Calu3 (cell line): ENCODE results near the gene C12orf75. TPM values are rescaled to one million over a fixed set of nuclear protein-coding genes. Genes with fewer than 3 reads are reported as not detected.
A peak's percentile ranks its signal among the peaks of the same experiment; 100 is the strongest.

ENCODE experiments used
- BruUV-seq: library from RNA; stranded (reverse); fragments of 400-500 nt; replicated peaks from 2 replicates; lab custom pipeline; 2021; lab: Mats Ljungman, UMichigan
- CTCF ChIA-PET: fragments of 300-600 bp; sonication (Branson Sonifier 250); formaldehyde crosslinking; loops from one replicate; lab custom pipeline; 2022; ENCODE audit warnings: antibody characterized with exemption; lab: Charles Lee
- DNase-seq: peaks from one replicate; pipeline ENCODE4 v3.0.0; 2022
- H3K27ac Mint-ChIP-seq: one replicate; pipeline ENCODE4 v1.8.0; 2022; ENCODE audit warnings: mixed read lengths; ENCODE audit not compliant: unreplicated experiment
- H3K27me3 Mint-ChIP-seq: one replicate; pipeline ENCODE4 v1.8.0; 2022; ENCODE audit warnings: mixed read lengths; ENCODE audit not compliant: unreplicated experiment
- H3K36me3 Mint-ChIP-seq: one replicate; pipeline ENCODE4 v1.8.0; 2022; ENCODE audit warnings: mild to moderate bottlenecking, moderate library complexity, mixed read lengths; ENCODE audit not compliant: insufficient read depth, unreplicated experiment
- H3K4me1 Mint-ChIP-seq: one replicate; pipeline ENCODE4 v1.8.0; 2022; ENCODE audit warnings: mild to moderate bottlenecking, low read depth, mixed read lengths; ENCODE audit not compliant: unreplicated experiment
- H3K4me3 Mint-ChIP-seq: one replicate; pipeline ENCODE4 v1.8.0; 2022; ENCODE audit warnings: mild to moderate bottlenecking, low read depth, moderate library complexity, mixed read lengths; ENCODE audit not compliant: unreplicated experiment
- H3K9me3 Mint-ChIP-seq: one replicate; pipeline ENCODE4 v1.8.0; 2022; ENCODE audit warnings: low read depth, mixed read lengths; ENCODE audit not compliant: unreplicated experiment
- CTCF ChIP-seq: fragments of 200-600 bp; IDR thresholded peaks from one replicate; pipeline ENCODE4 v1.8.0; 2022; ENCODE audit warnings: antibody characterized with exemption; ENCODE audit not compliant: unreplicated experiment
- intact Hi-C: fragments of 100-400 bp; cut with micrococcal nuclease; formaldehyde crosslinking; loops from one replicate; pipeline ENCODE4 v1.10.0; 2022; ENCODE audit not compliant: unreplicated experiment
- total RNA-seq: library from RNA; stranded (reverse); gene quantifications from 2 replicates; pipeline ENCODE4 v1.2.3, GENCODE V29; 2022

The C12orf75 gene
- total RNA-seq, 1 experiment from 2014 or later, result 363 TPM

- no peak overlapping the region for H3K4me3 Mint-ChIP-seq
- peaks cover 41% of the 10 kb centered on the region for H3K36me3 Mint-ChIP-seq
- TF ChIP-seq CTCF, result no peak
- CTCF ChIA-PET, result no interaction called here
- peaks cover under 1% of the 10 kb centered on the region for H3K9me3 Mint-ChIP-seq
- intact Hi-C loops, result no loop called here
- no peaks in the 10 kb centered on the region for H3K27me3 Mint-ChIP-seq
- no peak for DNase-seq
- no TSS peak for BruUV-seq
- H3K4me1 Mint-ChIP-seq, result peaks cover 36% of the 10 kb centered on the region
- H3K27ac Mint-ChIP-seq, result no peak overlapping the region
Observed at GRCh38 chr12:105359856-105360255, 29.4 kb downstream of the C12orf75 start.

GRCh38 chr12:105363890-105364289 lies 33.4 kb downstream of the C12orf75 start:
- Mint-ChIP-seq H3K4me1 (peaks cover 9% of the 10 kb centered on the region), H3K9me3 (no peaks in the 10 kb centered on the region), H3K36me3 (peaks cover 32% of the 10 kb centered on the region), H3K27ac (no peak overlapping the region), H3K4me3 (no peak overlapping the region), H3K27me3 (no peaks in the 10 kb centered on the region)
- intact Hi-C loops, result no loop called here
- DNase-seq, result no peak
- no TSS peak for BruUV-seq
- TF ChIP-seq CTCF, result no peak
- CTCF ChIA-PET, result no interaction called here

- DNase-seq, result no peak
- intact Hi-C loops, result loop anchor here (5.0 kb wide), 1 partner anchor 33 kb away; the partner anchor contains the start of gene C12orf75
- CTCF ChIA-PET, result interaction anchor here (0.6 kb wide), 1 partner anchor 29 kb away, joined by 3 read pairs; no protein-coding TSS in a partner anchor
- Mint-ChIP-seq H3K36me3 (peaks cover 32% of the 10 kb centered on the region), H3K4me3 (no peak overlapping the region), H3K27ac (no peak overlapping the region), H3K4me1 (peaks cover 9% of the 10 kb centered on the region), H3K27me3 (no peaks in the 10 kb centered on the region), H3K9me3 (no peaks in the 10 kb centered on the region)
- BruUV-seq, result no TSS peak
- no peak for TF ChIP-seq CTCF
Observed at GRCh38 chr12:105365231-105365630, 34.7 kb downstream of the C12orf75 start.

- H3K9me3 Mint-ChIP-seq, result no peaks in the 10 kb centered on the region
- peaks cover 27% of the 10 kb centered on the region for H3K36me3 Mint-ChIP-seq
- no peak for TF ChIP-seq CTCF
- H3K27me3 Mint-ChIP-seq, result no peaks in the 10 kb centered on the region
- CTCF ChIA-PET, result interaction anchor here (0.9 kb wide), 1 partner anchor 50 kb away, joined by 3 read pairs; no protein-coding TSS in a partner anchor
- BruUV-seq, result no TSS peak
- peak overlapping the region; percentile 28 for H3K27ac Mint-ChIP-seq
- H3K4me3 Mint-ChIP-seq, result no peak overlapping the region
- no peak for DNase-seq
- intact Hi-C loops, result loop anchor here (5.0 kb wide), 1 partner anchor 36 kb away; the partner anchor contains the start of gene C12orf75
- H3K4me1 Mint-ChIP-seq, result peaks cover 4% of the 10 kb centered on the region
Observed at GRCh38 chr12:105368047-105368646, 37.7 kb downstream of the C12orf75 start.
